ENCODE measurements around the gene SLC25A19.

SLC25A19 gene

DNA sequence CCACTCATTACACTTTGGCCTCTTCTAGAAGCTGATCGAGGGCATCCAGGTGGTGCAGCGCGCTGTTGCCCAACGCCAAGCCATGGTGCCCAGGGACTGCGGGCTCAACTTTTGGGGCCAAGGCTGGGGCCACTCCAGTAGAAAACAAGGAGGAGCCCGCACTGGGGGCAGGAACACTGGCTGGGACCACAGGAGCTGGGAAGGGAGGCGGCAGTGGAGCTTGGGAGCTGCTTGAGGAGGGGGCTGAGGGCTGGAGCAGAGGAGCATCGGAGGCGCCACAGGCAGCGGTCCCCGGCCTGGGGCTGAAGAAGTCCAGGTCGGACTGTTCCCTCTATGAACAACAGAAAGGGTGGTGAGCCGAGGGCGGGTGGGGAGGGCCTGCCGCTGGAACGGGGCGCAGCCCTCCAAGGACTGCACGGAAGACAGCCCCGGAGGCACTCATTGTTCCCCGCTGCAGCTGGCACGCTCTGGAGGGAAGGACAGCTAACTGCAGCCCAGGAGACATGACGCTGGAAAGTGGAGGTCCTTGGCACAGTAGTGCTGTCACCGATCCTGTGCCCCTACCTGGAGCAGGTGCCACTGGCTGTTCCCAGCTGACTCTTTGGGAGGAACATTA is 49.3 kb downstream of the SLC25A19 start:
- DNase-seq: no peak

DNA sequence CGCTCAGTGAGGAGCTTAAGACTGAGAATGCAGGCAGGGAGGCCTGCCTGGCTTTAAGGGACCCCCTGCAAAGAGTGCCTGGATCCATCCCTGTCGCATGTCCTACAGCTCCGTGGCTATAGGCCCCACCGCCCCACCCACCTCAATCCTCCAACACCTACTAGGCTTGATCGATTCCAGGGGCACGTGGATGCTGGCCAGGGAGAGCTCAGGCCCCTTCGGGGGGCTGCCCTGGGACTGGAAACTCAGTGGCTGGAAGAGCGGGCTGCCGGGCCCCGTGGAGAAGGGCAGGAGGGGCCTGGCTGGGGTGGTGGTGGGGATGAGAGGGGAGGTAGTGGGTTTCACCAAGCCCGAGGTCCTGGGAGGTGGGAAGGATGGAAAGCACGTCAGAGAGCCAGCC is 50.0 kb downstream of the SLC25A19 start:
- DNase-seq: no peak

DNA sequence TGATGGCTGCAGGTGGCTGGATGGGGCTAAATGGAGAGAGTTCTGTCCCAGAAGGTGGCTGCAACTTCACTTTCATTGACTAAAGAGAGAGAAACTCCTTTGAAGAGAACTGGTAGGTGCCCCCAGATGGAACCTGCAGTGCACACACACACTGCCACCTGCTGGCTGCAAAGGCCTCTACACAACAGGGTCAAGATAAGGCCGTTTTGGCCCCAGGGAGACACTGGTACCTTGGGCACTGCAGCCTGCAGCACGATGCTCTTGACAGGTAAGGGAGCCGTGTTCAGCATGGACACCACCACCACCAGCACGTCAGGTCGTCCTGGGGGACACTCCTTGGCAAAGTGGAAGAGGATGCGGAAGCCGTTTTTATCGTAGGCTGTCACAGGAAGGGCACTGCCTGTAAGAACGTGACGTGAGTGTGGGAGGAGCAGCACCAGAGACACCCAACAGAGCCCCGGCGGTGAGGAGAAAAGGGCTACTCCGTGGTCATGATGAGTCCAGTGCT is 50.5 kb downstream of the SLC25A19 start:
- no peak for DNase-seq

DNA sequence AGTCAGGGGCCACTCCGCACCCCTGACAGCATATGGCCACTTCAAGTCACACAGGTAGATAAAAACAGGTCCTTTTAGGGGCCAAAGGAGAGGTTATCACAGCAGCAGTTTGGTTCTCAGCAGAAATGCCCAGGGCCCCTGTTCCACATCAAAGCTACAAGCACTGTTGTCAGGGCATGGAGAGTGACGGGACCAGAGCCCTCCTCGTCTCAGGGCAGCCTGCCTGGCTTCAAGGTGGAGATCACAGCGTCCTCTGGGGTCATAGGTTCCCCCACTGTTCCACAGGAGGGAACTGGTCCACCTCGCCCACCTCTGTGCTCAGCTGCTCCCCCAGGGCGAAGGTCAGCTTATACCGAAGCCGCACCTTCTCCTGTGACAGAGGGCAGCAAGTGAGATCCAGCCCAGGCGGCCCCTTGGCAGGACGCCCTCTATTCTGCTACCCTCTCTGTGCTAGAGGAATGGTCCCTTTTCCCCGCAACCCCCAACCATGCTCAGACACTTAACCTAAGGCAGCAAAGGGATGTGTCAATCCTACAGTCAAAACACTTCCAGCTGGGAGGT is 51.1 kb downstream of the SLC25A19 start:
- DNase-seq: no peak

DNA sequence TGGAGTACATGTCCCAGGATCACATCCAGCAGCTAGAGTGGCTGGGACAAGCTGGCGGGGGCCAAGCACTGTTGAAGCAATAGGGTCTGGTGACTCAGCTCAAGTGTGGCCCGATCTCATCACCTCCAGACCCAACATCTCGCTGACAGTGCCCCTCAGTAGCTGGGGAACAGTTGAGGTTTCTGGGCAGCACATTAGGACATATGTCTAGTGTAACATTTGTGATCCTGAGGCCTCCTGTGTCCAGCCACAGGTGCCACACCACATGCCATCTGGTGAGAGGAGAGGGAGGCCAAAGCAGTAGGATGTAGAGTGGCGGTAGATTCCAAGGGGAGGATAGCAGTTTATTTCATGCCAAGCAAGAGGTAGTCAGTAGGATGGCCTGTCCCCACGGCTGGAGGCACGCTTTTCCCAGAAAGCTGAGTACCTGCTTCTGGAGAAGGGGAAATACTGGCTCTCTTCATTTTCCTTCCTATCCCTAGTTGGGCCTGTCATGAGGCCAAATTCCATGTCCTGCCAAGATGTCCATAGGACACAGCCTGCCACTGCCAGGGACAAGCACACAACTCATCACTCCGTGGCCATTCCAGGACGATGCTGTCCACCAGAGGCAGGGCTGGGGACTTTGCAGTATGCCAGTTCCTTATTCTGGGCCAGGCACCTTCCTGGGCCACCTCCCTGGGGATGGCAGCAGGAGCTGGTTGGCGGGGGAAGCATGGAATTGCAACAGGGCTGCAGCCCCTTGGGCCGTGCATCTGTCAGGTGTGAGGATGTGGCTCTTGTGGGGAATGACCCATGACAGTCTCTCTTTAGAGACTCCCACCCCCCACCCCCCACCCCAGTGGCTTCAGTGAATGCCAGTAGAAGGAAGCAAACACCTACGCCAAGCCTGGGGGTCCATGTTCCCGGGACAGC is 51.9 kb downstream of the SLC25A19 start:
- no peak for DNase-seq

DNA sequence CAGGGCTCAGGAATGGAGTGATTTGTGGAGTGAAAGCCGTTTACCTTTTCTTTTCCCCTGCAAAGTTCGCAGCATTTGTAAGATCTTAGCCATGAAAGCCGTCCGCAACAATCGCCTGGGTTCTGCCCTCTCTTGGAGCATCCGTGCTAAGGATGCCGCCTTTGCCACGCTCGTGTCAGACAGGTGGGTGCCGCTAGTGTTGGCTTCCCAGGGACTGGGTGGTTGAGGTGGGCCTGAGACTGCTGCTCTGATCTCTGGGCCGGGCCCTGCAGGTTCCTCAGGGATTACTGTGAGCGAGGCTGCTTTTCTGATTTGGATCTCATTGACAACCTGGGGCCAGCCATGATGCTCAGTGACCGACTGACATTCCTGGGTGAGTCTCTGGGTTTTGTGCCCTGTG is 56.4 kb downstream of the SLC25A19 start:
- DNase-seq: no peak

DNA sequence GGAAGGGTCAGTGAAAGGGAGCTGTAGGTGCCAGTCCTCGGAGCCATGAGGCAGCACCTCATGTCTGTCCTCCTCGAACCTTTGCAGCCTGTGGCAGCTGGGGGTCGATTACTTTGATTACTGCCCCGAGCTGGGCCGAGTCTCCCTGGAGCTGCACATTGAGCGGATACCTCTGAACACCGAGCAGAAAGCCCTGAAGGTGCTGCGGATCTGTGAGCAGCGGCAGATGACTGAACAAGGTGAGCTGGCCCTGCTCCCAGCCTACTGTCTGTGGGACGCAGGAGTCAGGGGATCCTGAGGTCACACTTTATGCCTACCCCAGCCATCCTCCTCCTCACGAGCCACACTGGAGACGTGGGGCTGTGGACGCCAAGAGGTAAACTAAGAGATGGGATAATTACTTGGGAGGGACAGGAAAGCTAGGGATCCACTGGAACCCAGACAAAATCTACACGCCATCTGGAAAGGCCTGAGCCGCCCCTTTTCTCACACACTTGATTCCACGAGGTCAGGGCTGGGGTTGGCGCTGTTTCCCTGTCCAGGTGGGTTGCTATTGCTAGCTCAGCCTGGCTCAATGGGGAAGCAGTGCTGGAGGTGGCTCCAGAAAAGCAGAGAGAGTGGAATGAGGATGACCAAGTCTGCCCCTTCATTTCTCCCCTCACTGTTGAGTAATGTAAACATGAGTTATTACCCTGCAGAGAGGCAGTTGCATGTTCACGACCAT is 57.3 kb downstream of the SLC25A19 start:
- DNase-seq: no peak

DNA sequence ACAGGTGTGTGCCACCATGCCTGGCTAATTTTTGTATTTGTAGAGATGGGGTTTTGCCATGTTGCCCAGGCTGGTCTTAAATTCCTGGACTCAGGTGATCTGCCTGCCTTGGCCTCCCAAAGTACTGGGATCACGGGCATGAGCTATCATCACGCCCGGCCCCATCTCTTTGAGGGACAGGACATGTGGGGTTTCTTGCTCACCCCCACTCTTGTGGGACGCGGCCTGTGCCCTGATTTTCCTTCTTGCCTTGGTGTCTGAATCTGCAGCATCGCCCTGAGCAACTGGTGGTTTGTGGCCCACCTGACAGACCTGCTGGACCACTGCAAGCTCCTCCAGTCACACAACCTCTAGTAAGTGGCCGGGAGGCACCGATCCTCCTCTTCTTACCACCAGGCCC is 58.2 kb downstream of the SLC25A19 start:
- DNase-seq: no peak

DNA sequence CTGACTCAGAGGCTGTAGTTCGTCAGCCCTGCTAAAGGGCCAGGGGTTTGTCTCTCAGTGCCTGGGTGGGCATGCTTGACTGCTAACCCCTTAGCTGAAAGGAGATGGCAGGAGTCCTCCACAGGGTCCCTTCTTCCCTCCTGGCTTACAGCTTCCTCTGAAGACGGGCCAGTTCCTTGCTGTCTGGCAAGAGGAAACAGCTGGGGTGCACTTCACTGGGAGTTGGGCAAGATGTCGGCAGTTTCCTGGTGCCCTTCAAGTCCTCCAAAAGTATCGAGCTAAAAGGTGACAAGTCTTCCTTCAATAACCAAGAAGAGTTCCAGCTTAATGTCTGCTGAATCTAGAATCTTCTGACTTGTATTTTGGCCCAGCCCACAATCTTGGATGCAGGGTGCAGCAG is 60.4 kb downstream of the SLC25A19 start:
- DNase-seq: no peak

DNA sequence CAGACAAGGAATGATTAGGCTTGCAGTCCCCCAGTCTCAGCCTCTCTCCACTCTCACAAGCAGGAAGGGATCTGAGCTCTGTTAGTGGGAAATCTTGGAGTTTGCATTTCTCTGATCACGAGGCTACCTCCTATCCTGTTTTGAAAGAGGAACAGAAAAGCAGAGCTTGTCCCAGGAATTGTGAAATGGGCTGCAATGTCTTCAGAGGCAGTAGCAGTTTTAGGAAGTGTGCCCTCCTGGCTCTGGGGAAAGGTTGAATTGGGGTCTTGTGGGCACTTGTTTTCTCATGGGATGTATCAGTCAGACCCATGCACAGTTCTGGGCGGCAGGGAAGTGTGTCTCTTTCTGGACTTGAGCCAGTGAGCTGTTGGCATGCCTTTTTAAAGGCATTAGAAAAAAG is 60.9 kb downstream of the SLC25A19 start:
- no peak for DNase-seq

DNA sequence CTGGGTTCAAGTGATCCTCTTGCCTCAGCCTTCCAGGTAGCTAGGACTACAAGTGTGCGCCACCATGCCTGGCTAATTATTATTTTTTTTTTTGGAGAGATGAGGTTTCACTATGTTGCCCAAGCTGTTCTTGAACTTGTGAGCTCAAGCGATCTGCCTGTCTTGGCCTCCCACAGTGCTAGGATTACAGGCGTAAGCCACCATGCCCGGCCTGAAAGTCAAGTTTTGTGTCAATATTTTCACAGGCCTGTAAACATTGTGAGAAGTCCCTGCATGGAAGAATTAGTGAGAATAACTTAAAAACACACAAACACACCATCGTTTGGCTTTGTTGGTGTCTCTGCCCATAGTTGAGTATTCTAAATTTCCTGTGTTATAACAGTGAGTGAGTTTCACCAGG is 61.5 kb downstream of the SLC25A19 start:
- DNase-seq: no peak

DNA sequence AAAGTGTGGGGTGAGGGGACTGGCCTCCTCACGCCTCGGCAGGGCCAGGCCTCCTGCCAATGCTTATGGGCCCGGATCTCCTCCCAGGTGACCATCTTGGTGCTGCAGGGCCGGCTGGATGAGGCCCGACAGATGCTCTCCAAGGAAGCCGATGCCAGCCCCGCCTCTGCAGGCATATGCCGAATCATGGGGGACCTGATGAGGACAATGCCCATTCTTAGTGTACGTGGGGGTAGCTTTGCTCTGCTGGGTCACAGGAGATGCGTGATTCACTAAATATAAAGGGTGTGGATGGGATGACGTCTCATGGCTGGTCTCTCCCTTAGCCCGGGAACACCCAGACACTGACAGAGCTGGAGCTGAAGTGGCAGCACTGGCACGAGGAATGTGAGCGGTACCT is 64.2 kb downstream of the SLC25A19 start:
- no peak for DNase-seq

All from amniotic stem cell (primary cell).